Lower leg skin (tissue), 4 donors: ENCODE results near the gene CACNG1. TPM values are rescaled to one million over a fixed set of nuclear protein-coding genes. Genes with fewer than 3 reads are reported as not detected.
"Not testable (repeated sequence)": the region's sequence is repeated elsewhere in the genome, so short reads cannot be mapped to it uniquely, and the experiment has no call there.

Experiments
- DNase-seq, 2 donors: peaks; one replicate each; pipeline ENCODE4 v3.0.0-alpha.2; 2019; ENCODE audit warnings: low spot score in 2 of 2
- H3K4me3 ChIP-seq: fragments of 200-600 bp; sonication (generic); 2 replicates; pipeline ENCODE4 v1.5.1; 2017; ENCODE audit warnings: mild to moderate bottlenecking, low read depth; ENCODE audit not compliant: poor library complexity, severe bottlenecking
- CTCF ChIP-seq, 3 donors: fragments of 450-650 bp; IDR thresholded peaks; one replicate each; pipeline ENCODE4 v1.5.1; 2016; ENCODE audit warnings: antibody characterized with exemption in 3 of 3, mild to moderate bottlenecking in 3 of 3, moderate library complexity in 2 of 3
- POLR2A ChIP-seq, 2 donors: fragments of 450-650 bp; IDR thresholded peaks; one replicate each; pipeline ENCODE4 v1.6.1; 2016 to 2017; ENCODE audit warnings: antibody characterized with exemption in 2 of 2, mild to moderate bottlenecking in 1 of 2, moderate library complexity in 1 of 2
- WGBS, 2 donors: methylation state at CpG; one replicate each; pipeline ENCODE4 v1.1.5; 2018; 5-methylcytosine and 5-hydroxymethylcytosine counted together
- intact Hi-C: fragments of 100-400 bp; cut with DNase I; formaldehyde crosslinking; loops from one replicate; pipeline ENCODE4 v1.15.0; 2023; ENCODE audit warnings: low total_unique reads
- total RNA-seq, 4 donors: library from RNA; depleted of rRNA; stranded (reverse); fragments of >200 nt; gene quantifications; one replicate each; pipeline ENCODE4 v1.1.0, GENCODE V29; 2016

CACNG1 gene
- total RNA-seq, 4 donors from 2014 or later = not detected

DNA sequence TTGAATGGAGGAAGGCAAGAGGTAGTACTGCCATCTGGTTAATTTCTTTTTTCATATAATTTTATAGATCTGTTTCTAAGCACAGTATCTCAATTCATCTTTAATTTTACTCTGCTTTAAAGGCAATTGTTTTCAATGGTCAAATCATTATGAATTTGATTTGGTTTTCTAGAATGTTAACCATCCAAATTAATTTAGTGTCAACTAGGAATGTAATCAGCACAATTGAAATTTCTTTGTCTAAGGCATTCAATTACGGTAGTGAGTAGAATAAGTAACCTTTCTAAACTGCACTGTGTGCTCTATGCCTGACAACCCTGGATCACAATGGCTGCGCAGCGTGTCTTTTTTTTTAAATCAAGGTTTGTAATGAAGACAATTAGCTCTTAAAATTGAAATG, 44.3 kb downstream of the CACNG1 start:
- no peak for TF ChIP-seq POLR2A (IDR thresholded peaks at IDR 0.05)
- TF ChIP-seq CTCF (IDR thresholded peaks at IDR 0.05) = no peak
- WGBS, 2 donors = 96% methylated on average over 3 of the region's 3 CpGs
- DNase-seq = no peak
- intact Hi-C loops = no loop called here
- H3K4me3 ChIP-seq = no peak overlapping the region

DNA sequence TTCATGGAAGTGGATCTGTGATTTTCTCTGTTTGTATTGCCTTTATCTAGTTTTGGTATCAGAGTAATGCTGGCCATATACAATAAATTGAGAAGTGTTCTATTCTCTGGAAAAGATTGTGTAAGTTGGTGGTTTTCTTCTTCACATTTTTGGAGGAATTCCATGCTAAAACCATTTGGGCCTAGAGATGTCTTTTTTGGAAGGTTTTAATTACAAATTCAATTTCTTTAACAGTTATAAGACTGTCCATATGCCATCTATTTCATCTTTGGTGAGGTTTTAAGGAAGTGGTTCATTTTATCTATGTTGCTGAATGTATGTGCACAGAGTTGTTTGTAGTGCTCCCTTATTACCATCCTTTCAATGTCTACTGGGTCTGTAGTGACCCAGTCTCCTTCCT, 46.0 kb downstream of the CACNG1 start:
- TF ChIP-seq POLR2A (IDR thresholded peaks at IDR 0.05) (no peak), CTCF (IDR thresholded peaks at IDR 0.05) (no peak)
- DNase-seq = no peak
- no peak overlapping the region for H3K4me3 ChIP-seq
- intact Hi-C loops = no loop called here

DNA sequence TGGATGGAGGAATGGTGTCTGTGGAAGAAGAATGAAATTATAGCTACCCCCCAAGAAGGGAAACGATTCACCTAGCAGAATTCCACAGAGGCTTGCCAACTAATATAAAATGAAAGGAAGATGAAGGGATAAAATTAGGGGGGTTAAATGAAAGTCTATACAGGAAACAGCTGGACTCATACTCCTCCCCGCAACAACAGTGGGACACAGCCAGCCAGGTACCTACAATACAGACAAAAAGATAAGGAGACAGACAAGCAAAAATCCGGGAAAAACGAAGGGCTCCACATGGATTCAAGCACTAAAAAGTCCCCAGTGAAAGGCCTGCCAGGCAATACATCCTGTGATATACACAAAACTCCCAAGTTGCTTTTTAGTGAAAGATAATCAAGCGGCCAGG, 47.9 kb downstream of the CACNG1 start:
- DNase-seq = no peak
- H3K4me3 ChIP-seq = no peak overlapping the region
- intact Hi-C loops = no loop called here
- 88 to 91% methylated on average over 5 of the region's 5 CpGs for WGBS, 2 donors
- TF ChIP-seq CTCF (IDR thresholded peaks at IDR 0.05) = no peak
- no peak for TF ChIP-seq POLR2A (IDR thresholded peaks at IDR 0.05)

- 92 to 93% methylated on average over 7 of the region's 7 CpGs for WGBS, 2 donors
These were observed 48.4 kb downstream of the CACNG1 start for GRCh38 chr17:67092710-67093109.

GRCh38 chr17:67093348-67093747, 49.0 kb downstream of the CACNG1 start:
- DNase-seq = no peak
- WGBS, 2 donors = 87 to 88% methylated on average over 2 of the region's 2 CpGs
- intact Hi-C loops = no loop called here
- TF ChIP-seq CTCF (IDR thresholded peaks at IDR 0.05) (no peak), POLR2A (IDR thresholded peaks at IDR 0.05) (no peak)
- H3K4me3 ChIP-seq = no peak overlapping the region

More at GRCh38 chr17:67092710-67093109, 48.4 kb downstream of the CACNG1 start:
- intact Hi-C loops, H3K4me3 ChIP-seq, DNase-seq: not testable (repeated sequence)

DNA sequence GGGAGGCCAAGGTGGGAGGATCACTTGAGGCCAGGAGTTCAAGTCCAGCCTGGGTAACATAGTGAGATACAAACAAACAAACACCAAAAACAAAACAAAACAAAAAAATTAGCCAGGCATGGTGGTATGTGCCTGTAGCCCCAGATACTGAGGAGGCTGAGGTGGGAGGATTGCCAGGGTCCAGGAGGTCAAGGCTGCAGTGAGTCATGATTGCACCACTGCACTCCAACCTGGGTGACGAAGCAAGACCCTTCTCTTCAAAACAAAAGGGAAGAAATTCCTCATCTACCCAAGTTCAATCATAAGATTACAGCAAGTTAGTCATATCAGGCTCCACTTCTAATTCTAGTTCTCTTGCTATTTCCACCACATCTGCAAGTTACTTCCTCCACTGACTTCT, 50.9 kb downstream of the CACNG1 start:
- peak in 1 of 2 donors; percentile 21 for DNase-seq
- WGBS, 2 donors = 0 to 36% methylated on average over 1 of the region's 1 CpG
- intact Hi-C loops, H3K4me3 ChIP-seq: not testable (repeated sequence)

- no peak overlapping the region for H3K4me3 ChIP-seq
- no peak for DNase-seq
- WGBS, 2 donors = 88 to 92% methylated on average over 1 of the region's 1 CpG
- intact Hi-C loops = no loop called here
- TF ChIP-seq CTCF (IDR thresholded peaks at IDR 0.05) = no peak
- no peak for TF ChIP-seq POLR2A (IDR thresholded peaks at IDR 0.05)
These were observed 51.4 kb downstream of the CACNG1 start for GRCh38 chr17:67095803-67096202.
